GM23338 (cell line): ENCODE data around the gene IFRD1. TPM values are rescaled to one million over a fixed set of nuclear protein-coding genes. Genes with fewer than 3 reads are reported as not detected.

Experiments used
- ATAC-seq: fragments of 200-7000 bp; cut with Tn5 transposase; 3 replicates; pipeline ENCODE4 v1.9.1; 2020
- DNase-seq: peaks from one replicate; pipeline ENCODE4 v3.0.0-alpha.2; 2015; ENCODE audit warnings: low spot score
- H2AFZ ChIP-seq: fragments of 200-600 bp; sonication (generic); 2 replicates; pipeline ENCODE4 v1.8.0; 2016; ENCODE audit warnings: antibody characterized with exemption, mild to moderate bottlenecking, moderate library complexity
- H3F3A ChIP-seq: fragments of 200-600 bp; sonication (generic); replicated peaks from 2 replicates; pipeline ENCODE4 v1.8.0; 2017; ENCODE audit warnings: antibody characterized with exemption, mixed run types, low read depth
- H3K27ac ChIP-seq: fragments of 200-600 bp; sonication (generic); 2 replicates; pipeline ENCODE4 v1.6.1; 2016; ENCODE audit warnings: low read depth
- H3K27me3 ChIP-seq: fragments of 200-600 bp; sonication (generic); 2 replicates; pipeline ENCODE4 v1.8.0; 2016; ENCODE audit warnings: mild to moderate bottlenecking, mixed run types, moderate library complexity; ENCODE audit not compliant: insufficient read depth
- H3K36me3 ChIP-seq: fragments of 200-600 bp; sonication (generic); 2 replicates; pipeline ENCODE4 v1.8.0; 2016; ENCODE audit warnings: mild to moderate bottlenecking; ENCODE audit not compliant: insufficient read depth
- H3K4me1 ChIP-seq: fragments of 200-600 bp; sonication (generic); 2 replicates; pipeline ENCODE4 v1.8.0; 2016; ENCODE audit warnings: mild to moderate bottlenecking, moderate library complexity; ENCODE audit not compliant: insufficient read depth
- H3K4me2 ChIP-seq: fragments of 200-600 bp; sonication (generic); 2 replicates; pipeline ENCODE4 v1.7.1; 2017; ENCODE audit warnings: mixed run types
- H3K4me3 ChIP-seq: fragments of 200-600 bp; sonication (generic); 2 replicates; pipeline ENCODE4 v1.6.1; 2016; ENCODE audit warnings: mixed run types
- H3K79me2 ChIP-seq: fragments of 200-600 bp; sonication (generic); replicated peaks from 2 replicates; pipeline ENCODE4 v1.8.0; 2017; ENCODE audit warnings: mild to moderate bottlenecking; ENCODE audit not compliant: insufficient read depth
- H3K9me2 ChIP-seq: fragments of 200-600 bp; sonication (generic); 2 replicates; pipeline ENCODE4 v1.8.0; 2017; ENCODE audit not compliant: insufficient read depth
- H4K20me1 ChIP-seq: fragments of 200-600 bp; sonication (generic); replicated peaks from 2 replicates; pipeline ENCODE4 v1.8.0; 2017; ENCODE audit warnings: mild to moderate bottlenecking; ENCODE audit not compliant: insufficient read depth
- H3K27ac Mint-ChIP-seq: 2 replicates; pipeline ENCODE4 v1.8.0; 2020; ENCODE audit warnings: inconsistent platforms, mild to moderate bottlenecking, moderate library complexity, mixed read lengths
- H3K27me3 Mint-ChIP-seq: 3 replicates; pipeline ENCODE4 v1.8.0; 2022; ENCODE audit warnings: low read depth, mild to moderate bottlenecking, moderate library complexity, mixed read lengths, inconsistent platforms; ENCODE audit not compliant: insufficient read depth, poor library complexity
- H3K36me3 Mint-ChIP-seq: 3 replicates; pipeline ENCODE4 v1.8.0; 2021; ENCODE audit warnings: low read depth, mild to moderate bottlenecking, inconsistent platforms, moderate library complexity, mixed read lengths
- H3K4me1 Mint-ChIP-seq: 3 replicates; pipeline ENCODE4 v1.8.0; 2020; ENCODE audit warnings: mild to moderate bottlenecking, inconsistent platforms, mixed read lengths
- H3K4me3 Mint-ChIP-seq: 3 replicates; pipeline ENCODE4 v1.8.0; 2021; ENCODE audit warnings: moderate library complexity, mild to moderate bottlenecking, inconsistent platforms, mixed read lengths
- H3K9me3 Mint-ChIP-seq: 3 replicates; pipeline ENCODE4 v1.8.0; 2020; ENCODE audit warnings: moderate library complexity, mild to moderate bottlenecking, inconsistent platforms, mixed read lengths
- ETS1 ChIP-seq: IDR thresholded peaks from 2 replicates; pipeline ENCODE4 v1.6.1; 2016; ENCODE audit warnings: antibody characterized with exemption
- EZH2 ChIP-seq: fragments of 200-600 bp; sonication (generic); IDR thresholded peaks from one replicate; pipeline ENCODE4 v1.8.0; 2017; ENCODE audit warnings: antibody characterized with exemption, mild to moderate bottlenecking, low read depth; ENCODE audit not compliant: unreplicated experiment
- EZH2phosphoT487 ChIP-seq: fragments of 200-600 bp; sonication (generic); IDR thresholded peaks from one replicate; pipeline ENCODE4 v1.8.1; 2018; ENCODE audit warnings: antibody characterized with exemption; ENCODE audit not compliant: unreplicated experiment
- STAT1 ChIP-seq: IDR thresholded peaks from one replicate; pipeline ENCODE4 v1.6.1; 2016; ENCODE audit warnings: antibody characterized with exemption; ENCODE audit not compliant: unreplicated experiment
- ZNF114 ChIP-seq: fragments of 250-450 bp; sonication (Bioruptor Pico); IDR thresholded peaks from 2 replicates; pipeline ENCODE4 v1.5.0; 2020; ENCODE audit warnings: mild to moderate bottlenecking, moderate library complexity
- ZNF331 ChIP-seq: fragments of 250-450 bp; sonication (Bioruptor Pico); IDR thresholded peaks from 2 replicates; pipeline ENCODE4 v1.5.0; 2020; ENCODE audit warnings: low read depth, mild to moderate bottlenecking, moderate library complexity
- ZNF462 ChIP-seq: fragments of 250-450 bp; sonication (Bioruptor Pico); IDR thresholded peaks from 2 replicates; pipeline ENCODE4 v1.5.0; 2020; ENCODE audit warnings: mild to moderate bottlenecking, moderate library complexity
- polyA plus RNA-seq: library from polyadenylated mRNA; unstranded; fragments of >200 nt; fragmentation: Nextera tagmentation; extraction: Ambion mirVana; gene quantifications from 2 replicates; pipeline ENCODE4 v1.2.1, GENCODE V29; 2016
- total RNA-seq: library from RNA; depleted of rRNA; stranded (reverse); fragments of >200 nt; shearing (Covaris generic); gene quantifications from 2 replicates; pipeline ENCODE4 v1.2.3, GENCODE V29; 2014
- TF ChIP-seq, protein P1 (sequence below), 2 experiments: fragments of 200-600 bp in 1 of 2; sonication (generic) in 1 of 2; conservative IDR thresholded peaks; 2 replicates each; pipeline versions ENCODE4 v1.5.1 to v1.6.1; 2016 to 2017; ENCODE audit warnings: antibody characterized with exemption in 2 of 2, low read depth in 2 of 2, mild to moderate bottlenecking in 2 of 2, moderate library complexity in 1 of 2

The IFRD1 gene
- total and polyA plus RNA-seq, 2 experiments from 2014 or later: 69.6 to 73.6 TPM

DNA sequence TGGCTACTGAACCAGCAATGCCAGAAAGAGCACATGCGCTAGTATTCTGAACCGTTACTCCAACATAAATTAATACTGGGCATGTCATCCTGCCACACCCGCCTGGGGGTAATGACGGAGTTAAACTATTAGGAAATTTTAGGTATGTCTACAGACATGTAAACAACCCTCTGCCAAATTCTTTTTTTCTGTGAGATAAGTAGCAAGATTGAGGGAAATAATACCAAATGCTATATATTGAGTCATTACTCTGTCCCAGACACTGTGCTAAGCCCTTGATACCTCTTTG lies 37.9 kb downstream of the IFRD1 start:
- Histone ChIP-seq H3K4me2 (no peak overlapping the region), H3K4me1 (no peaks in the 10 kb centered on the region; the same call in 1 of the 2 replicates), H3K4me3 (no peak overlapping the region), H3K27ac (no peak overlapping the region), H3K79me2 (no peaks in the 10 kb centered on the region), H3K36me3 (no peaks in the 10 kb centered on the region), H2AFZ (no peak overlapping the region), H4K20me1 (no peaks in the 10 kb centered on the region; the same call in 1 of the 2 replicates), H3F3A (no peaks in the 10 kb centered on the region), H3K9me2 (no peaks in the 10 kb centered on the region; the same call in 1 of the 2 replicates), H3K27me3 (no peaks in the 10 kb centered on the region)
- H3K9me3 Mint-ChIP-seq: no peaks in the 10 kb centered on the region
- H3K27ac Mint-ChIP-seq: no peak overlapping the region
- H3K4me3 Mint-ChIP-seq: no peak overlapping the region
- H3K27me3 Mint-ChIP-seq: no peaks in the 10 kb centered on the region
- peaks cover 6% of the 10 kb centered on the region for H3K4me1 Mint-ChIP-seq
- TF ChIP-seq ETS1 (no peak), STAT1 (no peak), ZNF114 (CRISPR knock-in tag) (no peak), EZH2phosphoT487 (no peak)
- TF ChIP-seq, protein P1, sequence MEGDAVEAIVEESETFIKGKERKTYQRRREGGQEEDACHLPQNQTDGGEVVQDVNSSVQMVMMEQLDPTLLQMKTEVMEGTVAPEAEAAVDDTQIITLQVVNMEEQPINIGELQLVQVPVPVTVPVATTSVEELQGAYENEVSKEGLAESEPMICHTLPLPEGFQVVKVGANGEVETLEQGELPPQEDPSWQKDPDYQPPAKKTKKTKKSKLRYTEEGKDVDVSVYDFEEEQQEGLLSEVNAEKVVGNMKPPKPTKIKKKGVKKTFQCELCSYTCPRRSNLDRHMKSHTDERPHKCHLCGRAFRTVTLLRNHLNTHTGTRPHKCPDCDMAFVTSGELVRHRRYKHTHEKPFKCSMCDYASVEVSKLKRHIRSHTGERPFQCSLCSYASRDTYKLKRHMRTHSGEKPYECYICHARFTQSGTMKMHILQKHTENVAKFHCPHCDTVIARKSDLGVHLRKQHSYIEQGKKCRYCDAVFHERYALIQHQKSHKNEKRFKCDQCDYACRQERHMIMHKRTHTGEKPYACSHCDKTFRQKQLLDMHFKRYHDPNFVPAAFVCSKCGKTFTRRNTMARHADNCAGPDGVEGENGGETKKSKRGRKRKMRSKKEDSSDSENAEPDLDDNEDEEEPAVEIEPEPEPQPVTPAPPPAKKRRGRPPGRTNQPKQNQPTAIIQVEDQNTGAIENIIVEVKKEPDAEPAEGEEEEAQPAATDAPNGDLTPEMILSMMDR (conservative IDR thresholded peaks at IDR 0.05; ENCODE audit: low read depth in 2 of 2): no peak
- ATAC-seq: no peak
- no peaks in the 10 kb centered on the region for H3K36me3 Mint-ChIP-seq
- no peak for DNase-seq

GRCh38 chr7:112492186-112492585 lies 41.9 kb downstream of the IFRD1 start:
- Mint-ChIP-seq H3K27ac (no peak overlapping the region), H3K36me3 (no peaks in the 10 kb centered on the region), H3K4me1 (peaks cover 4% of the 10 kb centered on the region), H3K27me3 (no peaks in the 10 kb centered on the region), H3K4me3 (no peak overlapping the region), H3K9me3 (no peaks in the 10 kb centered on the region)
- Histone ChIP-seq H3K4me2 (no peak overlapping the region), H4K20me1 (no peaks in the 10 kb centered on the region; the same call in 1 of the 2 replicates), H3K9me2 (peaks cover 2% of the 10 kb centered on the region; the same call in 1 of the 2 replicates), H3K27me3 (no peaks in the 10 kb centered on the region), H3K4me1 (no peaks in the 10 kb centered on the region), H3K36me3 (no peaks in the 10 kb centered on the region), H3K27ac (no peak overlapping the region), H3K79me2 (no peaks in the 10 kb centered on the region), H3F3A (no peaks in the 10 kb centered on the region), H2AFZ (no peak overlapping the region), H3K4me3 (no peak overlapping the region)
- no peak for TF ChIP-seq ETS1
- TF ChIP-seq ZNF331 (CRISPR knock-in tag): no peak
- TF ChIP-seq ZNF462 (CRISPR knock-in tag): no peak
- TF ChIP-seq STAT1: no peak
- TF ChIP-seq EZH2: no peak
- ATAC-seq (no peak), DNase-seq (no peak)
